Measurements from ENCODE around the gene FIGN. TPM values are rescaled to one million over a fixed set of nuclear protein-coding genes. Genes with fewer than 3 reads are reported as not detected.

Gene FIGN
- polyA plus RNA-seq, 1 experiment, result 2.4 TPM

DNA sequence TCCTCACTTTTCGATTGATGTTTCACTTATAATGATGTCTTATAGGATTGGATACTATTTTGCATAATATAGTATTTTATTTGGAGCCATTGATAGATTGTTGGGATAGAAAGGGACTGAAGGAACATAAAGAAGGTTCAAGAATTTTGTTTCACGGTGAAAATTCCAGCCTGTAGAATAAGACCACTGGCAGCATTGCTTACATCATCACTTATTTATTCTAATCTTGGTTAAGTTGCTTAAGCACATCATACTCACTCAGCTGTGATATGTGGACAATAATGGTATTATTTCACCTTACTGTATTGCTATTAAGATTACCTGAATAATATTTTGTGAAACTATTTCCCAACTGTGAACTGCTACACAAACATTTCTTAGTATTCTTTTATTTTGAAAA, 118.3 kb downstream of the FIGN start:
- POLR2A ChIA-PET, result no interaction called here
- H3K4me3 ChIP-seq (ENCODE audit: low read depth, low read length), result no peak overlapping the region
- no peak for DNase-seq (ENCODE audit: low read depth)
- TF ChIP-seq, protein P1, sequence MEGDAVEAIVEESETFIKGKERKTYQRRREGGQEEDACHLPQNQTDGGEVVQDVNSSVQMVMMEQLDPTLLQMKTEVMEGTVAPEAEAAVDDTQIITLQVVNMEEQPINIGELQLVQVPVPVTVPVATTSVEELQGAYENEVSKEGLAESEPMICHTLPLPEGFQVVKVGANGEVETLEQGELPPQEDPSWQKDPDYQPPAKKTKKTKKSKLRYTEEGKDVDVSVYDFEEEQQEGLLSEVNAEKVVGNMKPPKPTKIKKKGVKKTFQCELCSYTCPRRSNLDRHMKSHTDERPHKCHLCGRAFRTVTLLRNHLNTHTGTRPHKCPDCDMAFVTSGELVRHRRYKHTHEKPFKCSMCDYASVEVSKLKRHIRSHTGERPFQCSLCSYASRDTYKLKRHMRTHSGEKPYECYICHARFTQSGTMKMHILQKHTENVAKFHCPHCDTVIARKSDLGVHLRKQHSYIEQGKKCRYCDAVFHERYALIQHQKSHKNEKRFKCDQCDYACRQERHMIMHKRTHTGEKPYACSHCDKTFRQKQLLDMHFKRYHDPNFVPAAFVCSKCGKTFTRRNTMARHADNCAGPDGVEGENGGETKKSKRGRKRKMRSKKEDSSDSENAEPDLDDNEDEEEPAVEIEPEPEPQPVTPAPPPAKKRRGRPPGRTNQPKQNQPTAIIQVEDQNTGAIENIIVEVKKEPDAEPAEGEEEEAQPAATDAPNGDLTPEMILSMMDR (IDR thresholded peaks at IDR 0.05; ENCODE audit: insufficient read depth, low read depth, low read length), result no peak
- no peaks in the 10 kb centered on the region for H3K27me3 ChIP-seq (ENCODE audit: control insufficient read depth, insufficient read depth, low read length)
- H3K36me3 ChIP-seq (ENCODE audit: control insufficient read depth, insufficient read depth, low read length), result no peaks in the 10 kb centered on the region
- CTCF ChIA-PET, result no interaction called here

GRCh38 chr2:163613266-163613731, 122.5 kb downstream of the FIGN start:
- ChIA-PET POLR2A (no interaction called here), CTCF (no interaction called here)
- no peaks in the 10 kb centered on the region for H3K36me3 ChIP-seq (ENCODE audit: control insufficient read depth, insufficient read depth, low read length)
- no peaks in the 10 kb centered on the region for H3K27me3 ChIP-seq (ENCODE audit: control insufficient read depth, insufficient read depth, low read length)
- no peak for DNase-seq (ENCODE audit: low read depth)
- TF ChIP-seq, protein P1 (IDR thresholded peaks at IDR 0.05; ENCODE audit: insufficient read depth, low read depth, low read length), result no peak
- H3K4me3 ChIP-seq (ENCODE audit: low read depth, low read length), result no peak overlapping the region

GRCh38 chr2:163612332-163612731, 123.5 kb downstream of the FIGN start:
- ChIA-PET POLR2A (no interaction called here), CTCF (no interaction called here)
- TF ChIP-seq, protein P1 (IDR thresholded peaks at IDR 0.05; ENCODE audit: insufficient read depth, low read depth, low read length), result no peak
- Histone ChIP-seq H3K4me3 (ENCODE audit: low read depth, low read length) (no peak overlapping the region), H3K27me3 (ENCODE audit: control insufficient read depth, insufficient read depth, low read length) (no peaks in the 10 kb centered on the region), H3K36me3 (ENCODE audit: control insufficient read depth, insufficient read depth, low read length) (no peaks in the 10 kb centered on the region)
- DNase-seq (ENCODE audit: low read depth), result no peak

GRCh38 chr2:163611557-163611906, 124.3 kb downstream of the FIGN start:
- H3K36me3 ChIP-seq (ENCODE audit: control insufficient read depth, insufficient read depth, low read length), result no peaks in the 10 kb centered on the region
- TF ChIP-seq, protein P1 (IDR thresholded peaks at IDR 0.05; ENCODE audit: insufficient read depth, low read depth, low read length), result no peak
- no peak for DNase-seq (ENCODE audit: low read depth)
- H3K27me3 ChIP-seq (ENCODE audit: control insufficient read depth, insufficient read depth, low read length), result no peaks in the 10 kb centered on the region
- no peak overlapping the region for H3K4me3 ChIP-seq (ENCODE audit: low read depth, low read length)
- ChIA-PET POLR2A (no interaction called here), CTCF (no interaction called here)

GRCh38 chr2:163610817-163611556, 124.8 kb downstream of the FIGN start:
- Histone ChIP-seq H3K36me3 (ENCODE audit: control insufficient read depth, insufficient read depth, low read length) (no peaks in the 10 kb centered on the region), H3K4me3 (ENCODE audit: low read depth, low read length) (no peak overlapping the region), H3K27me3 (ENCODE audit: control insufficient read depth, insufficient read depth, low read length) (no peaks in the 10 kb centered on the region)
- ChIA-PET POLR2A (no interaction called here), CTCF (no interaction called here)
- TF ChIP-seq, protein P1 (IDR thresholded peaks at IDR 0.05; ENCODE audit: insufficient read depth, low read depth, low read length), result no peak
- no peak for DNase-seq (ENCODE audit: low read depth)

Data from BJ (cell line).